AG04450 (cell line): ENCODE results near the gene TMC7. TPM values are rescaled to one million over a fixed set of nuclear protein-coding genes. Genes with fewer than 3 reads are reported as not detected.

Source experiments
- CTCF ChIA-PET: fragments of 300-600, 350-600 bp; formaldehyde crosslinking; extraction: SDS; loops from one replicate; lab custom pipeline; 2022; ENCODE audit warnings: antibody characterized with exemption, inconsistent platforms; lab: Charles Lee
- POLR2A ChIA-PET: fragments of 350-600 bp; formaldehyde crosslinking; extraction: SDS; loops from one replicate; lab custom pipeline; 2021; ENCODE audit warnings: antibody characterized with exemption, inconsistent platforms; lab: Yijun Ruan, JAX
- DNase-seq: peaks from one replicate; pipeline ENCODE4 v3.0.0-alpha.2; 2011; ENCODE audit warnings: low read depth, low spot score
- H3K27ac ChIP-seq: one replicate; pipeline ENCODE4 v1.5.1; 2012; ENCODE audit warnings: low read depth, low read length, control low read depth
- H3K27me3 ChIP-seq: one replicate; pipeline ENCODE4 v1.6.0; 2012; ENCODE audit warnings: low read length; ENCODE audit not compliant: control insufficient read depth, insufficient read depth
- H3K4me3 ChIP-seq: 2 replicates; pipeline ENCODE4 v1.5.1; 2011; ENCODE audit warnings: mild to moderate bottlenecking, low read depth, low read length, control low read depth
- H3K9me3 ChIP-seq: 2 replicates; pipeline ENCODE4 v1.5.1; 2012; ENCODE audit warnings: low read length; ENCODE audit not compliant: control insufficient read depth, insufficient read depth
- polyA plus RNA-seq: library from polyadenylated mRNA; depleted of rRNA; stranded (reverse); fragments of >200 nt; gene quantifications from 2 replicates; pipeline ENCODE4 v1.2.3, GENCODE V29; 2011
- TF ChIP-seq, protein P1 (sequence below): IDR thresholded peaks from 2 replicates; pipeline ENCODE4 v1.5.1; 2011; ENCODE audit warnings: low read depth, low read length, control low read depth, inconsistent platforms

The TMC7 gene
- polyA plus RNA-seq, 1 experiment = 0.37 TPM

- TF ChIP-seq, protein P1, sequence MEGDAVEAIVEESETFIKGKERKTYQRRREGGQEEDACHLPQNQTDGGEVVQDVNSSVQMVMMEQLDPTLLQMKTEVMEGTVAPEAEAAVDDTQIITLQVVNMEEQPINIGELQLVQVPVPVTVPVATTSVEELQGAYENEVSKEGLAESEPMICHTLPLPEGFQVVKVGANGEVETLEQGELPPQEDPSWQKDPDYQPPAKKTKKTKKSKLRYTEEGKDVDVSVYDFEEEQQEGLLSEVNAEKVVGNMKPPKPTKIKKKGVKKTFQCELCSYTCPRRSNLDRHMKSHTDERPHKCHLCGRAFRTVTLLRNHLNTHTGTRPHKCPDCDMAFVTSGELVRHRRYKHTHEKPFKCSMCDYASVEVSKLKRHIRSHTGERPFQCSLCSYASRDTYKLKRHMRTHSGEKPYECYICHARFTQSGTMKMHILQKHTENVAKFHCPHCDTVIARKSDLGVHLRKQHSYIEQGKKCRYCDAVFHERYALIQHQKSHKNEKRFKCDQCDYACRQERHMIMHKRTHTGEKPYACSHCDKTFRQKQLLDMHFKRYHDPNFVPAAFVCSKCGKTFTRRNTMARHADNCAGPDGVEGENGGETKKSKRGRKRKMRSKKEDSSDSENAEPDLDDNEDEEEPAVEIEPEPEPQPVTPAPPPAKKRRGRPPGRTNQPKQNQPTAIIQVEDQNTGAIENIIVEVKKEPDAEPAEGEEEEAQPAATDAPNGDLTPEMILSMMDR = no peak
- H3K27me3 ChIP-seq = no peaks in the 10 kb centered on the region
- CTCF ChIA-PET = interaction anchor here (0.6 kb wide), 1 partner anchor 44 kb away, joined by 10 read pairs; no protein-coding TSS in a partner anchor
Observed at GRCh38 chr16:19006446-19007315, 22.9 kb downstream of the TMC7 start.

GRCh38 chr16:19008245-19009169, 24.8 kb downstream of the TMC7 start:
- POLR2A ChIA-PET = interaction anchor here (0.5 to 1.5 kb wide), 3 partner anchors 10 to 59 kb away, joined by 3 to 6 read pairs (median 5); partner anchors contain the start of gene COQ7
- no peaks in the 10 kb centered on the region for H3K27me3 ChIP-seq

More at GRCh38 chr16:19006446-19007315, 22.9 kb downstream of the TMC7 start:
- POLR2A ChIA-PET = no interaction called here
- H3K4me3 ChIP-seq = no peak overlapping the region
- H3K9me3 ChIP-seq = peaks cover 5% of the 10 kb centered on the region
- DNase-seq = no peak
- no peak overlapping the region for H3K27ac ChIP-seq

DNA sequence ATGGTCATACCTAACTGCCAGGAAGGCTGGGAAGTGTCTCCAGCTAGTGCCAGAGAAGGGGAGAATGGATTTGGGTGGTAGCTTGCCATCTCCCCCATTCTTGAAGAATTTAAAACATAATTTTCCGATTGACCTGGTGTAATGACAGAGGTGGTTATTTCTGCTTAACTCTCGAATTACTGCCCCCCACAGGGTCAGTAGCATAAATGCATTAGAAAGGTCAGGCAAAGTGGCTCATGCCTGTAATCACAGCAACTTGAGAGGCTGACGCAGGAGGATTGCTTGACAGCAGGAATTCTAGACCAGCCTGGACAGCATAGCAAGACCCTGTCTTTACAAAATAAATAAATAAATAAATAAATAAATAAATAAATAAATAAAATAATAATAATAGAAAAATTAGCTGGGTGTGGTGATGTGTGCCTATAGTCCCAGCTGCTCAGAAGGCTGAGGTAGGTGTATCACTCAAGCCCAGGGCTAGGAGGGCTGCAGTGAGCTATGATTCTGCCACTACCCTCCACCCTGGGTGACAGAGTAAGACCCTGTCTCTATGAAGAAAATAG, 27.5 kb downstream of the TMC7 start:
- H3K9me3 ChIP-seq = peaks cover 5% of the 10 kb centered on the region; the same call in 1 of the 2 replicates
- no peak overlapping the region for H3K27ac ChIP-seq
- no peak for DNase-seq
- H3K4me3 ChIP-seq = no peak overlapping the region
- POLR2A ChIA-PET = no interaction called here
- H3K27me3 ChIP-seq = no peaks in the 10 kb centered on the region
- CTCF ChIA-PET = no interaction called here
- TF ChIP-seq, protein P1 = no peak

More at GRCh38 chr16:19008245-19009169, 24.8 kb downstream of the TMC7 start:
- Histone ChIP-seq H3K9me3 (peaks cover 5% of the 10 kb centered on the region; the same call in 1 of the 2 replicates), H3K4me3 (no peak overlapping the region), H3K27ac (peak overlapping the region; percentile 39)
- TF ChIP-seq, protein P1 = no peak
- CTCF ChIA-PET = interaction anchor here (0.7 to 1.9 kb wide), 4 partner anchors 15 to 40 kb away, joined by 3 to 6 read pairs (median 4); partner anchors contain the start of gene TMC7
- peak; percentile 66 for DNase-seq

DNA sequence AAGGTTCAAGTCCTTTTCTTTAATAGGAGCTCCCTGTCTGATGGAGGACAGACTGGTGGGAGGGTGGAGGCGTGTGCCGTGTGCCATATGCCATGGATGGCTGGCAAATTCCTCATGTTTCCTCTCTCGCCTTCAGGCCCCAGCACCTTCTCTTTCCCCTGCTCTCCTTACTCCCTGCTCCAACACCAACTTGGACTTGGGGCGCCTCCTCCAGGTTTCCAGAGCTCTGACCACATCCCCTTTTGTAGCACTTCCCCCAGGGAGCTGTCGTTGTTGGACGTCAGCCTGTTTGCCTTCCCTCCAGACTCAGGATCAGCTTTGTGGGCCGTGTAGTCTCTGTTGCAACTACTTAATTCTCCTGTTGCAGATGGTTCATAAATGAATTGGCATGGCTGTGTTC, 30.7 kb downstream of the TMC7 start:
- H3K4me3 ChIP-seq = no peak overlapping the region
- CTCF ChIA-PET = interaction anchor here (0.6 kb wide), 1 partner anchor 71 kb away, joined by 3 read pairs; no protein-coding TSS in a partner anchor
- H3K9me3 ChIP-seq = peaks cover 5% of the 10 kb centered on the region; the same call in 1 of the 2 replicates
- DNase-seq = no peak
- TF ChIP-seq, protein P1 = no peak
- H3K27ac ChIP-seq = no peak overlapping the region
- no peaks in the 10 kb centered on the region for H3K27me3 ChIP-seq
- POLR2A ChIA-PET = no interaction called here
